Muscle layer of colon (tissue), 2 donors: ENCODE results near the gene GNA14.
"Not testable (repeated sequence)": the region's sequence is repeated elsewhere in the genome, so short reads cannot be mapped to it uniquely, and the experiment has no call there.

Experiments
- H3K27ac ChIP-seq: one replicate; pipeline ENCODE4 v1.7.0; 2013; ENCODE audit warnings: low read depth, mild to moderate bottlenecking, low read length, moderate library complexity
- H3K27me3 ChIP-seq, 2 donors: one replicate each; pipeline ENCODE4 v1.7.0; 2013; ENCODE audit warnings: low read length in 2 of 2, mild to moderate bottlenecking in 2 of 2; ENCODE audit not compliant: insufficient read depth in 2 of 2, control insufficient read depth in 1 of 2
- H3K36me3 ChIP-seq: one replicate; pipeline ENCODE4 v1.7.0; 2013; ENCODE audit warnings: mild to moderate bottlenecking, low read length; ENCODE audit not compliant: insufficient read depth
- H3K4me1 ChIP-seq: one replicate; pipeline ENCODE4 v1.7.0; 2013; ENCODE audit warnings: mild to moderate bottlenecking, low read length; ENCODE audit not compliant: insufficient read depth
- H3K4me3 ChIP-seq, 2 donors: one replicate each; pipeline ENCODE4 v1.7.0; 2013; ENCODE audit warnings: low read length in 2 of 2, low read depth in 1 of 2, mild to moderate bottlenecking in 1 of 2, moderate library complexity in 1 of 2
- H3K9ac ChIP-seq: one replicate; pipeline ENCODE4 v1.7.0; 2013; ENCODE audit warnings: low read length
- H3K9me3 ChIP-seq: one replicate; pipeline ENCODE4 v1.7.0; 2013; ENCODE audit warnings: mild to moderate bottlenecking, low read length
- donor health status: abdominal sarcoma.
- donor health status: Adenocarcinoma of cecum.

Gene GNA14

GRCh38 chr9:77648234-77649108, at the start of gene GNA14:
TSS of gene GNA14 (minus strand) at chr9:77648322. CDS start at chr9:77647793, 529 bp downstream.
- H3K27me3 ChIP-seq: no peaks in the 10 kb centered on the region
- no peak within 1 kb of the TSS for H3K9ac ChIP-seq
- H3K36me3 ChIP-seq: no peaks in the 10 kb centered on the region
- H3K4me3 ChIP-seq: peak within 1 kb of the TSS; percentile 68 to 74
- no peaks in the 10 kb centered on the region for H3K4me1 ChIP-seq
- peak within 1 kb of the TSS; percentile 52 for H3K27ac ChIP-seq
- no peaks in the 10 kb centered on the region for H3K9me3 ChIP-seq

GRCh38 chr9:77697238-77697984, 49.3 kb upstream of the GNA14 start:
- H3K27me3 ChIP-seq: no peaks in the 10 kb centered on the region
- no peaks in the 10 kb centered on the region for H3K4me1 ChIP-seq
- H3K9ac ChIP-seq: no peak overlapping the region
- no peaks in the 10 kb centered on the region for H3K9me3 ChIP-seq
- no peak overlapping the region for H3K4me3 ChIP-seq
- no peak overlapping the region for H3K27ac ChIP-seq
- no peaks in the 10 kb centered on the region for H3K36me3 ChIP-seq

GRCh38 chr9:77690723-77691122, 42.6 kb upstream of the GNA14 start:
- not testable (repeated sequence) for H3K27ac ChIP-seq, H3K9ac ChIP-seq, H3K27me3 ChIP-seq, H3K9me3 ChIP-seq, H3K4me3 ChIP-seq, H3K4me1 ChIP-seq, H3K36me3 ChIP-seq

- not testable (repeated sequence) for H3K27me3 ChIP-seq
These were observed 42.0 kb upstream of the GNA14 start for GRCh38 chr9:77690119-77690518.

DNA sequence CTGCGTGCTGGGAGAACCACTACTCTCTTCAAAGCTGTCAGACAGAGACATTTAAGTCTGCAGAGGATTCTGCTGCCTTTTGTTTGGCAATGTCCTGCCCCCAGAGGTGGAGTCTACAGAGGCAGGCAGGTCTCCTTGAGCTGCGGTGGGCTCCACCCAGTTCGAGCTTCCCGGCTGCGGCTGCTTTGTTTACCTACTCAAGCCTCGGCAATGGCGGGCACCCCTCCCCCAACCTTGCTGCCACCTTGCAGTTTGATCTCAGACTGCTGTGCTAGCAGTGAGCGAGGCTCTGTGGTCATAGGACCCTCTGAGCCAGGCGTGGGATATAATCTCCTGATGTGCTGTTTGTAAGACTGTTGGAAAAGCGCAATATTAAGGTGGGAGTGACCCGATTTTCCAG, 39.6 kb upstream of the GNA14 start:
- H3K4me1 ChIP-seq, H3K27ac ChIP-seq, H3K4me3 ChIP-seq, H3K27me3 ChIP-seq, H3K36me3 ChIP-seq, H3K9me3 ChIP-seq, H3K9ac ChIP-seq: not testable (repeated sequence)

More at GRCh38 chr9:77690119-77690518, 42.0 kb upstream of the GNA14 start:
- not testable (repeated sequence) for H3K9ac ChIP-seq, H3K27ac ChIP-seq, H3K4me1 ChIP-seq, H3K36me3 ChIP-seq, H3K9me3 ChIP-seq, H3K4me3 ChIP-seq

DNA sequence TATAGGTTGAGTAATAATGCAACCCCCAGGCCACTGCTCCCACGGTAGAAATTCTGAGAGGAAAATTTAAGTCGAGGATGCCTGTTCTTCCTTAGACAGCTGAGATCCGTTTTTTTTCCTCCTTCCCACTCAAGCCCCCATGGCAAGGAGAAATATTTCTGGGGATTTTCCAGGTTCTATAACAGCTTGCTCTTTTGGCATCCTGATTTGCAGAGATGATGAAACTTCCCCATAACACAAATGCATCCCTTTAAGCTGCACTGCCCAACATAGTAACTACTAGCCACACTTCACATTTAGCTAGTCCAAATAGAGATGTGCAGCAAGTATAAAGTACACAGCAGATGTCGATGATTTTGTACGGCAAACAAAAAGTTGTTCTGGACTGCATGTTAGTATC, 32.5 kb upstream of the GNA14 start:
- no peak overlapping the region for H3K4me3 ChIP-seq
- no peaks in the 10 kb centered on the region for H3K36me3 ChIP-seq

GRCh38 chr9:77679661-77680368, 31.7 kb upstream of the GNA14 start:
- Histone ChIP-seq H3K9ac (no peak overlapping the region), H3K4me1 (no peaks in the 10 kb centered on the region), H3K9me3 (no peaks in the 10 kb centered on the region), H3K36me3 (no peaks in the 10 kb centered on the region), H3K27me3 (no peaks in the 10 kb centered on the region), H3K4me3 (no peak overlapping the region), H3K27ac (no peak overlapping the region)

More for the DNA sequence above, 32.5 kb upstream of the GNA14 start:
- H3K4me1 ChIP-seq: no peaks in the 10 kb centered on the region
- no peaks in the 10 kb centered on the region for H3K9me3 ChIP-seq
- H3K9ac ChIP-seq: no peak overlapping the region
- no peaks in the 10 kb centered on the region for H3K27me3 ChIP-seq
- no peak overlapping the region for H3K27ac ChIP-seq

DNA sequence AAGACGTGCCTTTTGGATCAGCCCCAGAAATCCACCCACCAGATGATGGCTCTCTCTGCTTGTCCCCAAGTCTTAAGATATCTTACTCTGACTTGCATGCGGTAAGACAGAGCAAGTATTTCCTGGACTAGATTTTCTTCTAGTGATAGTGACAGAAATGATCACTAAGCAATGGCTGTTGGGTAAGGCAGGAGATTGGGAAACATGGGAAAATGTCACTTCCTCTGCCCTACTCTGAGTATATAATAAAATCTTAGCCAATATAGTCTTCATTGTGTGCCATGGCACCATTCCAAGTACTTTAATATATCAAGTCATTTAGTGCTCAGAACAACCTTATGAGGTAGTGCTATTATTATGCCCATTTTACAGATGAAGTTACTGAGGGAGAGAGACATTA, 31.0 kb upstream of the GNA14 start:
- H3K9ac ChIP-seq: no peak overlapping the region
- no peaks in the 10 kb centered on the region for H3K27me3 ChIP-seq
- no peak overlapping the region for H3K4me3 ChIP-seq
- no peaks in the 10 kb centered on the region for H3K36me3 ChIP-seq
- H3K9me3 ChIP-seq: no peaks in the 10 kb centered on the region
- H3K27ac ChIP-seq: no peak overlapping the region
- H3K4me1 ChIP-seq: peaks cover 2% of the 10 kb centered on the region

DNA sequence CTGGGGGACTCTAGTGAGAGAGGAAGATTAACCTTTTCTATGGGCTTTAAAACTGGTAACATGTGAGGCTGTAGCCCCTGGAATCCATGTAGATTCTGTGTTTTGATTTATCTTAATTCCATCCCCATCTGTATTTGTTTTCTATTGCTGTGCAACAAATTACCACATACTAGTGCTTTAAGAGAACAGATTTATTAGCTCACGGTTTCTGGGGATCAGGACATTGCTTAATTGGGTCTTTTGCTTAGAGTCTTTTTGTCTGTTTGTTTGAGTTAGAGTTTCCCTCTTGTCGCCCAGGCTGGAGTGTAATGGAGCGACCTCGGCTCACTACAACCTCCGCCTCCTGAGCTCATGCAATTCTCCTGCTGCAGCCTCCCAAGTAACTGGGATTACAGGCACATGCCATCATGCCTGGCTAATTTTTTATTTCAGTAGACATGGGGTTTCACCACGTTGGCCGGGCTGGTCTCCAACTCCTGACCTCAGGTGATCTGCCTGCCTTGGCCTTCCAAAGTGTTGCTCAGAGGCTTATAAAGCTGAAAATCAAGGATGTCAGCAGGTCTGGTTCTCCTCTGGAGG, 29.9 kb upstream of the GNA14 start:
- Histone ChIP-seq H3K4me3 (no peak overlapping the region), H3K9ac (no peak overlapping the region), H3K27ac (no peak overlapping the region)

GRCh38 chr9:77677397-77677796, 29.3 kb upstream of the GNA14 start:
- H3K27ac ChIP-seq: no peak overlapping the region
- no peaks in the 10 kb centered on the region for H3K9me3 ChIP-seq
- H3K9ac ChIP-seq: no peak overlapping the region
- no peaks in the 10 kb centered on the region for H3K27me3 ChIP-seq
- no peaks in the 10 kb centered on the region for H3K36me3 ChIP-seq
- H3K4me1 ChIP-seq: peaks cover 11% of the 10 kb centered on the region
- H3K4me3 ChIP-seq: no peak overlapping the region

More for the DNA sequence above, 29.9 kb upstream of the GNA14 start:
- Histone ChIP-seq H3K9me3 (no peaks in the 10 kb centered on the region), H3K27me3 (no peaks in the 10 kb centered on the region), H3K4me1 (peaks cover 11% of the 10 kb centered on the region), H3K36me3 (no peaks in the 10 kb centered on the region)
